Neural progenitor cell (in vitro differentiated cells): ENCODE data around the gene PGP.

Experiments used
- CTCF ChIP-seq: fragments of 200-600 bp; sonication (generic); IDR thresholded peaks from 2 replicates; pipeline ENCODE4 v1.5.1; 2017; ENCODE audit warnings: antibody characterized with exemption, mild to moderate bottlenecking
- EZH2 ChIP-seq: fragments of 200-600 bp; sonication (generic); IDR thresholded peaks from 2 replicates; pipeline ENCODE4 v1.6.1; 2017; ENCODE audit warnings: antibody characterized with exemption, mild to moderate bottlenecking, moderate library complexity
- EZH2phosphoT487 ChIP-seq: fragments of 200-600 bp; sonication (generic); IDR thresholded peaks from 2 replicates; pipeline ENCODE4 v1.6.1; 2017; ENCODE audit warnings: antibody characterized with exemption

GRCh38 chr16:2242598-2242997 is 28.0 kb upstream of the PGP start:
- TF ChIP-seq CTCF, result no peak
- no peak for TF ChIP-seq EZH2
- no peak for TF ChIP-seq EZH2phosphoT487
